ENCODE results near the gene FAIM.

GRCh38 chr3:138578961-138579574 is 29.5 kb upstream of the FAIM start:
- TF ChIP-seq, protein P1, sequence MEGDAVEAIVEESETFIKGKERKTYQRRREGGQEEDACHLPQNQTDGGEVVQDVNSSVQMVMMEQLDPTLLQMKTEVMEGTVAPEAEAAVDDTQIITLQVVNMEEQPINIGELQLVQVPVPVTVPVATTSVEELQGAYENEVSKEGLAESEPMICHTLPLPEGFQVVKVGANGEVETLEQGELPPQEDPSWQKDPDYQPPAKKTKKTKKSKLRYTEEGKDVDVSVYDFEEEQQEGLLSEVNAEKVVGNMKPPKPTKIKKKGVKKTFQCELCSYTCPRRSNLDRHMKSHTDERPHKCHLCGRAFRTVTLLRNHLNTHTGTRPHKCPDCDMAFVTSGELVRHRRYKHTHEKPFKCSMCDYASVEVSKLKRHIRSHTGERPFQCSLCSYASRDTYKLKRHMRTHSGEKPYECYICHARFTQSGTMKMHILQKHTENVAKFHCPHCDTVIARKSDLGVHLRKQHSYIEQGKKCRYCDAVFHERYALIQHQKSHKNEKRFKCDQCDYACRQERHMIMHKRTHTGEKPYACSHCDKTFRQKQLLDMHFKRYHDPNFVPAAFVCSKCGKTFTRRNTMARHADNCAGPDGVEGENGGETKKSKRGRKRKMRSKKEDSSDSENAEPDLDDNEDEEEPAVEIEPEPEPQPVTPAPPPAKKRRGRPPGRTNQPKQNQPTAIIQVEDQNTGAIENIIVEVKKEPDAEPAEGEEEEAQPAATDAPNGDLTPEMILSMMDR (IDR thresholded peaks at IDR 0.05) = no peak
- no peak for TF ChIP-seq POLR2A (IDR thresholded peaks at IDR 0.05)
- TF ChIP-seq EP300 (IDR thresholded peaks at IDR 0.05) = no peak

Measured in ovary (tissue), 3 donors.